Panc1 (cell line): ENCODE measurements around the gene GRID1. TPM values are rescaled to one million over a fixed set of nuclear protein-coding genes. Genes with fewer than 3 reads are reported as not detected.

Experiments
- ATAC-seq: fragments of 200-7000 bp; cut with Tn5 transposase; 2 replicates; pipeline ENCODE4 v1.9.1; 2020; ENCODE audit warnings: mild to moderate bottlenecking, moderate library complexity
- BruUV-seq: library from RNA; stranded (reverse); fragments of 400-500 nt; replicated peaks from 2 replicates; lab custom pipeline; 2021; lab: Mats Ljungman, UMichigan
- CTCF ChIA-PET: fragments of 300-600 bp; sonication (Branson Sonifier 250); formaldehyde crosslinking; loops from one replicate; lab custom pipeline; 2022; ENCODE audit warnings: antibody characterized with exemption; lab: Charles Lee
- POLR2A ChIA-PET: fragments of 300-600 bp; sonication (Branson Sonifier 250); formaldehyde crosslinking; loops from one replicate; lab custom pipeline; 2022; ENCODE audit warnings: antibody characterized with exemption; lab: Charles Lee
- DNase-seq: peaks from one replicate; pipeline ENCODE4 v3.0.0-alpha.2; 2010; ENCODE audit warnings: low read depth, low spot score
- H3K27ac ChIP-seq: 2 replicates; pipeline ENCODE4 v1.5.1; 2011; ENCODE audit warnings: mild to moderate bottlenecking, low read length, inconsistent platforms
- H3K27me3 ChIP-seq: fragments of 200-500 bp; sonication (Bioruptor generic); 2 replicates; pipeline ENCODE4 v1.6.0; 2014; ENCODE audit warnings: low read length, inconsistent platforms; ENCODE audit not compliant: control insufficient read depth, insufficient read depth
- H3K36me3 ChIP-seq: fragments of 200-500 bp; sonication (Bioruptor generic); 2 replicates; pipeline ENCODE4 v1.5.1; 2014; ENCODE audit warnings: inconsistent platforms, mild to moderate bottlenecking, low read length, moderate library complexity; ENCODE audit not compliant: control insufficient read depth, insufficient read depth
- H3K4me1 ChIP-seq: 2 replicates; pipeline ENCODE4 v1.5.1; 2011; ENCODE audit warnings: inconsistent platforms, mild to moderate bottlenecking, low read length, moderate library complexity; ENCODE audit not compliant: control insufficient read depth, insufficient read depth
- H3K4me3 ChIP-seq, 2 experiments: 2 replicates each; pipeline ENCODE4 v1.5.1; 2011 to 2012; ENCODE audit warnings: low read depth in 2 of 2, low read length in 2 of 2, mild to moderate bottlenecking in 2 of 2, inconsistent platforms in 1 of 2, moderate library complexity in 1 of 2
- H3K9me3 ChIP-seq: fragments of 200-500 bp; sonication (Bioruptor generic); 2 replicates; pipeline ENCODE4 v1.5.1; 2014; ENCODE audit warnings: low read depth, mild to moderate bottlenecking, inconsistent platforms, low read length, moderate library complexity; ENCODE audit not compliant: control insufficient read depth, insufficient read depth
- CTCF ChIP-seq: fragments of 450-650 bp; IDR thresholded peaks from 2 replicates; pipeline ENCODE4 v1.5.1; 2017; ENCODE audit warnings: mild to moderate bottlenecking
- POLR2AphosphoS5 ChIP-seq: IDR thresholded peaks from 2 replicates; pipeline ENCODE4 v1.6.1; 2012; ENCODE audit warnings: mild to moderate bottlenecking, low read depth, low read length, moderate library complexity
- REST ChIP-seq, 2 experiments: IDR thresholded peaks; 2 replicates each; pipeline ENCODE4 v1.6.1; 2011 to 2012; ENCODE audit warnings: low read depth in 2 of 2, control low read depth in 1 of 2, low read length in 1 of 2, mild to moderate bottlenecking in 1 of 2, moderate library complexity in 1 of 2; ENCODE audit not compliant: insufficient read depth in 1 of 2
- SIN3A ChIP-seq: IDR thresholded peaks from 2 replicates; pipeline ENCODE4 v1.6.1; 2012; ENCODE audit warnings: low read depth, mild to moderate bottlenecking, low read length, moderate library complexity, borderline replicate concordance; ENCODE audit not compliant: insufficient read depth
- TCF7L2 ChIP-seq: IDR thresholded peaks from 2 replicates; pipeline ENCODE4 v1.6.1; 2011; ENCODE audit warnings: mild to moderate bottlenecking, low read depth, low read length, inconsistent platforms
- in situ Hi-C: cut with HindIII; loops from 2 replicates; pipeline ENCODE4 v1.10.0; 2016; ENCODE audit warnings: low sequenced_read_pairs, low pct_unique_long_range_greater_than_20kb
- intact Hi-C: fragments of 100-400 bp; cut with micrococcal nuclease; formaldehyde crosslinking; loops from one replicate; pipeline ENCODE4 v1.10.0; 2022; ENCODE audit not compliant: unreplicated experiment
- total RNA-seq: library from RNA; stranded (reverse); gene quantifications from one replicate; pipeline ENCODE4 v1.2.1, GENCODE V29; 2021; ENCODE audit not compliant: unreplicated experiment

The GRID1 gene
- total RNA-seq, 1 experiment from 2014 or later, result 2.3 TPM

GRCh38 chr10:86250399-86250798 is 116.2 kb downstream of the GRID1 start:
- DNase-seq, result no peak
- TF ChIP-seq SIN3A (no peak), TCF7L2 (no peak), CTCF (no peak), REST (IDR thresholded peaks at IDR 0.05; ENCODE audit: insufficient read depth in 1 of 2, low read depth in 2 of 2, low read length in 1 of 2) (no peak), POLR2AphosphoS5 (no peak)
- intact Hi-C loops (no loop called here), in situ Hi-C loops (no loop called here)
- Histone ChIP-seq H3K9me3 (no peaks in the 10 kb centered on the region), H3K4me3 (no peak overlapping the region), H3K4me1 (no peaks in the 10 kb centered on the region), H3K36me3 (no peaks in the 10 kb centered on the region), H3K27me3 (no peaks in the 10 kb centered on the region), H3K27ac (no peak overlapping the region)
- no peak for ATAC-seq
- ChIA-PET POLR2A (no interaction called here), CTCF (no interaction called here)
- BruUV-seq, result no TSS peak

GRCh38 chr10:86249794-86250193 is 116.8 kb downstream of the GRID1 start:
- POLR2A ChIA-PET, result no interaction called here
- Histone ChIP-seq H3K27ac (no peak overlapping the region), H3K9me3 (no peaks in the 10 kb centered on the region), H3K36me3 (no peaks in the 10 kb centered on the region), H3K4me3 (no peak overlapping the region), H3K4me1 (no peaks in the 10 kb centered on the region), H3K27me3 (no peaks in the 10 kb centered on the region)
- in situ Hi-C loops, result no loop called here
- TF ChIP-seq REST (IDR thresholded peaks at IDR 0.05; ENCODE audit: insufficient read depth in 1 of 2, low read depth in 2 of 2, low read length in 1 of 2) (no peak), POLR2AphosphoS5 (no peak), CTCF (no peak), TCF7L2 (no peak), SIN3A (no peak)
- ATAC-seq (no peak), DNase-seq (no peak)
- intact Hi-C loops, result no loop called here
- no TSS peak for BruUV-seq
- CTCF ChIA-PET, result no interaction called here
